Measurements from ENCODE around the gene JTB.

The JTB gene

GRCh38 chr1:153991151-153991630 is 13.7 kb upstream of the JTB start:
- TF ChIP-seq REST (IDR thresholded peaks at IDR 0.05; ENCODE audit: insufficient read depth in 1 of 2, low read depth in 2 of 2, low read length in 2 of 2) = no peak

- TF ChIP-seq SIN3A (IDR thresholded peaks at IDR 0.05; ENCODE audit: borderline replicate concordance, insufficient read depth, low read length) (no peak), FOXP2 (optimal IDR thresholded peaks at IDR 0.05; ENCODE audit: borderline replicate concordance, extremely low read depth, extremely low read length, insufficient read depth) (no peak), TAF1 (IDR thresholded peaks at IDR 0.05; ENCODE audit: borderline replicate concordance, insufficient read depth, low read length) (peak; percentile 98), POLR2AphosphoS5 (IDR thresholded peaks at IDR 0.05; ENCODE audit: low read depth, low read length) (peak; percentile 100), REST (IDR thresholded peaks at IDR 0.05; ENCODE audit: insufficient read depth in 1 of 2, low read depth in 2 of 2, low read length in 2 of 2) (no peak; a peak in 1 of 4 replicates)
Observed at GRCh38 chr1:153990468-153991150, 13.1 kb upstream of the JTB start, which contains the start of gene RPS27. TSS of gene RPS27 (plus strand) at chr1:153990762. CDS start at chr1:153990797, 35 bp downstream.

GRCh38 chr1:153987621-153988020 is 10.1 kb upstream of the JTB start:
- no peak for TF ChIP-seq REST (IDR thresholded peaks at IDR 0.05; ENCODE audit: insufficient read depth in 1 of 2, low read depth in 2 of 2, low read length in 2 of 2)

- TF ChIP-seq REST (IDR thresholded peaks at IDR 0.05; ENCODE audit: insufficient read depth in 1 of 2, low read depth in 2 of 2, low read length in 2 of 2) (no peak), FOXP2 (optimal IDR thresholded peaks at IDR 0.05; ENCODE audit: borderline replicate concordance, extremely low read depth, extremely low read length, insufficient read depth) (no peak), POLR2AphosphoS5 (IDR thresholded peaks at IDR 0.05; ENCODE audit: low read depth, low read length) (peak; percentile 70), SIN3A (IDR thresholded peaks at IDR 0.05; ENCODE audit: borderline replicate concordance, insufficient read depth, low read length) (peak; percentile 47; the same call in 1 of the 2 replicates), TAF1 (IDR thresholded peaks at IDR 0.05; ENCODE audit: borderline replicate concordance, insufficient read depth, low read length) (peak; percentile 43; the same call in 1 of the 2 replicates)
Observed at GRCh38 chr1:153985941-153986761, 8.7 kb upstream of the JTB start, which contains the start of gene RAB13. TSS of gene RAB13 (minus strand) at chr1:153986339. CDS start at chr1:153986236, 103 bp downstream.
